ENCODE data around the gene NFIA.

The NFIA gene

GRCh38 chr1:61434276-61434675, 351.9 kb downstream of the NFIA start:
- no peak overlapping the region for H3K27ac ChIP-seq (ENCODE audit: low read depth, low read length)
- H3K9ac ChIP-seq (ENCODE audit: low read depth, low read length): no peak overlapping the region
- no peaks in the 10 kb centered on the region for H3K36me3 ChIP-seq (ENCODE audit: insufficient read depth, low read length)
- WGBS: 93% methylated on average over 5 of the region's 5 CpGs
- no peak overlapping the region for H3K4me3 ChIP-seq (ENCODE audit: low read length)
- H3K4me1 ChIP-seq (ENCODE audit: insufficient read depth, low read length): peaks cover 11% of the 10 kb centered on the region
- no peaks in the 10 kb centered on the region for H3K9me3 ChIP-seq (ENCODE audit: insufficient read depth, low read depth, low read length)
- no peaks in the 10 kb centered on the region for H3K27me3 ChIP-seq (ENCODE audit: insufficient read depth, low read length)

GRCh38 chr1:61435226-61435625, 352.9 kb downstream of the NFIA start:
- H3K27ac ChIP-seq (ENCODE audit: low read depth, low read length): no peak overlapping the region
- H3K4me1 ChIP-seq (ENCODE audit: insufficient read depth, low read length): peaks cover 11% of the 10 kb centered on the region
- WGBS: 91% methylated on average over 5 of the region's 5 CpGs
- no peaks in the 10 kb centered on the region for H3K27me3 ChIP-seq (ENCODE audit: insufficient read depth, low read length)
- H3K4me3 ChIP-seq (ENCODE audit: low read length): no peak overlapping the region
- H3K9me3 ChIP-seq (ENCODE audit: insufficient read depth, low read depth, low read length): no peaks in the 10 kb centered on the region
- no peaks in the 10 kb centered on the region for H3K36me3 ChIP-seq (ENCODE audit: insufficient read depth, low read length)
- H3K9ac ChIP-seq (ENCODE audit: low read depth, low read length): no peak overlapping the region

GRCh38 chr1:61436016-61436415, 353.7 kb downstream of the NFIA start:
- no peak overlapping the region for H3K9ac ChIP-seq (ENCODE audit: low read depth, low read length)
- H3K36me3 ChIP-seq (ENCODE audit: insufficient read depth, low read length): no peaks in the 10 kb centered on the region
- no peaks in the 10 kb centered on the region for H3K27me3 ChIP-seq (ENCODE audit: insufficient read depth, low read length)
- peaks cover 11% of the 10 kb centered on the region for H3K4me1 ChIP-seq (ENCODE audit: insufficient read depth, low read length)
- 85% methylated on average over 3 of the region's 3 CpGs for WGBS
- H3K4me3 ChIP-seq (ENCODE audit: low read length): no peak overlapping the region
- no peaks in the 10 kb centered on the region for H3K9me3 ChIP-seq (ENCODE audit: insufficient read depth, low read depth, low read length)
- 0 out of 2 replicates have a peak overlapping the region, but pooled peaks have one; percentile 6 for H3K27ac ChIP-seq (ENCODE audit: low read depth, low read length)

GRCh38 chr1:61436491-61437120, 354.2 kb downstream of the NFIA start:
- Histone ChIP-seq H3K36me3 (ENCODE audit: insufficient read depth, low read length) (no peaks in the 10 kb centered on the region), H3K27me3 (ENCODE audit: insufficient read depth, low read length) (no peaks in the 10 kb centered on the region), H3K9me3 (ENCODE audit: insufficient read depth, low read depth, low read length) (no peaks in the 10 kb centered on the region), H3K9ac (ENCODE audit: low read depth, low read length) (no peak overlapping the region), H3K27ac (ENCODE audit: low read depth, low read length) (0 out of 2 replicates have a peak overlapping the region, but pooled peaks have one; percentile 6), H3K4me1 (ENCODE audit: insufficient read depth, low read length) (peaks cover 14% of the 10 kb centered on the region), H3K4me3 (ENCODE audit: low read length) (no peak overlapping the region)
- WGBS: 51% methylated on average over 5 of the region's 5 CpGs

- no peaks in the 10 kb centered on the region for H3K27me3 ChIP-seq (ENCODE audit: insufficient read depth, low read length)
- no peaks in the 10 kb centered on the region for H3K36me3 ChIP-seq (ENCODE audit: insufficient read depth, low read length)
- H3K27ac ChIP-seq (ENCODE audit: low read depth, low read length): no peak overlapping the region
- H3K9ac ChIP-seq (ENCODE audit: low read depth, low read length): no peak overlapping the region
- WGBS: 94% methylated on average over 8 of the region's 8 CpGs
- peaks cover 25% of the 10 kb centered on the region for H3K4me1 ChIP-seq (ENCODE audit: insufficient read depth, low read length)
- H3K4me3 ChIP-seq (ENCODE audit: low read length): no peak overlapping the region
- no peaks in the 10 kb centered on the region for H3K9me3 ChIP-seq (ENCODE audit: insufficient read depth, low read depth, low read length)
These were observed 356.9 kb downstream of the NFIA start for GRCh38 chr1:61439234-61439633.

GRCh38 chr1:61441723-61442262, 359.4 kb downstream of the NFIA start:
- H3K36me3 ChIP-seq (ENCODE audit: insufficient read depth, low read length): no peaks in the 10 kb centered on the region
- H3K4me3 ChIP-seq (ENCODE audit: low read length): no peak overlapping the region
- H3K4me1 ChIP-seq (ENCODE audit: insufficient read depth, low read length): peaks cover 20% of the 10 kb centered on the region
- H3K27me3 ChIP-seq (ENCODE audit: insufficient read depth, low read length): no peaks in the 10 kb centered on the region
- WGBS: 71% methylated on average over 11 of the region's 11 CpGs
- H3K27ac ChIP-seq (ENCODE audit: low read depth, low read length): no peak overlapping the region
- H3K9ac ChIP-seq (ENCODE audit: low read depth, low read length): no peak overlapping the region
- no peaks in the 10 kb centered on the region for H3K9me3 ChIP-seq (ENCODE audit: insufficient read depth, low read depth, low read length)

- H3K27ac ChIP-seq (ENCODE audit: low read depth, low read length): no peak overlapping the region
- no peaks in the 10 kb centered on the region for H3K9me3 ChIP-seq (ENCODE audit: insufficient read depth, low read depth, low read length)
- 100% methylated on average over 2 of the region's 2 CpGs for WGBS
- no peak overlapping the region for H3K4me3 ChIP-seq (ENCODE audit: low read length)
- peaks cover 16% of the 10 kb centered on the region; the same call in 1 of the 2 replicates for H3K4me1 ChIP-seq (ENCODE audit: insufficient read depth, low read length)
- H3K36me3 ChIP-seq (ENCODE audit: insufficient read depth, low read length): no peaks in the 10 kb centered on the region
- no peaks in the 10 kb centered on the region for H3K27me3 ChIP-seq (ENCODE audit: insufficient read depth, low read length)
- no peak overlapping the region for H3K9ac ChIP-seq (ENCODE audit: low read depth, low read length)
These were observed 360.2 kb downstream of the NFIA start for GRCh38 chr1:61442544-61442943.

GRCh38 chr1:61444288-61444687, 361.9 kb downstream of the NFIA start:
- Histone ChIP-seq H3K27me3 (ENCODE audit: insufficient read depth, low read length) (no peaks in the 10 kb centered on the region), H3K9ac (ENCODE audit: low read depth, low read length) (no peak overlapping the region), H3K36me3 (ENCODE audit: insufficient read depth, low read length) (no peaks in the 10 kb centered on the region), H3K9me3 (ENCODE audit: insufficient read depth, low read depth, low read length) (no peaks in the 10 kb centered on the region), H3K27ac (ENCODE audit: low read depth, low read length) (no peak overlapping the region), H3K4me1 (ENCODE audit: insufficient read depth, low read length) (peaks cover 16% of the 10 kb centered on the region; the same call in 1 of the 2 replicates), H3K4me3 (ENCODE audit: low read length) (no peak overlapping the region)
- 77% methylated on average over 5 of the region's 5 CpGs for whole genome bisulfite sequencing

GRCh38 chr1:61445269-61445825, 363.0 kb downstream of the NFIA start:
- no peaks in the 10 kb centered on the region for H3K27me3 ChIP-seq (ENCODE audit: insufficient read depth, low read length)
- H3K4me1 ChIP-seq (ENCODE audit: insufficient read depth, low read length): peaks cover 16% of the 10 kb centered on the region; the same call in 1 of the 2 replicates
- no peaks in the 10 kb centered on the region for H3K36me3 ChIP-seq (ENCODE audit: insufficient read depth, low read length)
- no peak overlapping the region for H3K27ac ChIP-seq (ENCODE audit: low read depth, low read length)
- no peak overlapping the region for H3K4me3 ChIP-seq (ENCODE audit: low read length)
- no peak overlapping the region for H3K9ac ChIP-seq (ENCODE audit: low read depth, low read length)
- no peaks in the 10 kb centered on the region for H3K9me3 ChIP-seq (ENCODE audit: insufficient read depth, low read depth, low read length)
- 100% methylated on average over 3 of the region's 8 CpGs for WGBS

GRCh38 chr1:61446531-61446991, 364.2 kb downstream of the NFIA start:
- no peaks in the 10 kb centered on the region for H3K9me3 ChIP-seq (ENCODE audit: insufficient read depth, low read depth, low read length)
- H3K27ac ChIP-seq (ENCODE audit: low read depth, low read length): no peak overlapping the region
- no peaks in the 10 kb centered on the region for H3K36me3 ChIP-seq (ENCODE audit: insufficient read depth, low read length)
- H3K9ac ChIP-seq (ENCODE audit: low read depth, low read length): no peak overlapping the region
- H3K4me1 ChIP-seq (ENCODE audit: insufficient read depth, low read length): peaks cover 13% of the 10 kb centered on the region; the same call in 1 of the 2 replicates
- H3K4me3 ChIP-seq (ENCODE audit: low read length): no peak overlapping the region
- WGBS: 96% methylated on average over 7 of the region's 7 CpGs
- H3K27me3 ChIP-seq (ENCODE audit: insufficient read depth, low read length): no peaks in the 10 kb centered on the region

GRCh38 chr1:61447106-61447967, 365.0 kb downstream of the NFIA start:
- no peak overlapping the region for H3K4me3 ChIP-seq (ENCODE audit: low read length)
- 94% methylated on average over 19 of the region's 19 CpGs for WGBS
- peaks cover 7% of the 10 kb centered on the region for H3K4me1 ChIP-seq (ENCODE audit: insufficient read depth, low read length)
- no peaks in the 10 kb centered on the region for H3K9me3 ChIP-seq (ENCODE audit: insufficient read depth, low read depth, low read length)
- no peak overlapping the region for H3K9ac ChIP-seq (ENCODE audit: low read depth, low read length)
- H3K36me3 ChIP-seq (ENCODE audit: insufficient read depth, low read length): no peaks in the 10 kb centered on the region
- no peak overlapping the region for H3K27ac ChIP-seq (ENCODE audit: low read depth, low read length)
- no peaks in the 10 kb centered on the region for H3K27me3 ChIP-seq (ENCODE audit: insufficient read depth, low read length)

All from HUES64 (cell line).